Hematopoietic multipotent progenitor cell treated with erythropoietin and hydrocortisone succinate and interleukin-3 and kit ligand, for 15 days (in vitro differentiated cells): ENCODE data around the gene CLEC11A.
"Not testable (repeated sequence)": the region's sequence is repeated elsewhere in the genome, so short reads cannot be mapped to it uniquely, and the experiment has no call there.

Source experiments
- DNase-seq: peaks from one replicate; pipeline ENCODE4 v3.0.0-alpha.2; 2015; ENCODE audit warnings: low spot score

The CLEC11A gene

DNA sequence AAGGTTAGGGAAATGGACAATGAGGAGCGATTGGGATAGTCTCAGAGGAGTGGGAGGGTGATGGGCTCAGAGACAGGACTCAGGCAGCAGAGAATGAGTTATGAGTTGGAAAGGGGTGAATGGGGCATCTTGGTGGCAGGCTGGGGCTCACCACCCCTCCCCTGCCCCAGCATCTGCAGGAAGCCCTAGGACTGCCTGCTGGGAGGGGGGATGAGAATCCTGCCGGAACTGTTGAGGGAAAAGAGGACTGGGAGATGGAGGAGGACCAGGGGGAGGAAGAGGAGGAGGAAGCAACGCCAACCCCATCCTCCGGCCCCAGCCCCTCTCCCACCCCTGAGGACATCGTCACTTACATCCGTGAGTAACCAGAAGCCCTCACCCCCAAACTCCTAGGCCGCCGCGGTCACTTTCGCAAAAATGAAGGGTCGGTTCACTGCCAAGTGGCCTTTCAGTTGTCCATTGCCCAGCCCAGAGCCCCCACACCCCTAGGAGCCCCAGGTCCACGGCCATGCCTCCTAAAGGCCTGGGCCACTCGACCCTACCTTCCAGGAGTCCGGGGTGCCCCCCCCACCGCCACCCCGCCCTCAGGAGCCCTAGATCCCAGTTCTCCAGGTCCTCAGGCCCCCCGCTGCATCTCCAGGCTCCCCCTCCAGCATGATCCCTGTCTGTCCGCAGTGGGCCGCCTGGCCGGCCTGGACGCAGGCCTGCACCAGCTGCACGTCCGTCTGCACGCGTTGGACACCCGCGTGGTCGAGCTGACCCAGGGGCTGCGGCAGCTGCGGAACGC is 764 bp downstream of the CLEC11A start:
- no peak for DNase-seq

DNA sequence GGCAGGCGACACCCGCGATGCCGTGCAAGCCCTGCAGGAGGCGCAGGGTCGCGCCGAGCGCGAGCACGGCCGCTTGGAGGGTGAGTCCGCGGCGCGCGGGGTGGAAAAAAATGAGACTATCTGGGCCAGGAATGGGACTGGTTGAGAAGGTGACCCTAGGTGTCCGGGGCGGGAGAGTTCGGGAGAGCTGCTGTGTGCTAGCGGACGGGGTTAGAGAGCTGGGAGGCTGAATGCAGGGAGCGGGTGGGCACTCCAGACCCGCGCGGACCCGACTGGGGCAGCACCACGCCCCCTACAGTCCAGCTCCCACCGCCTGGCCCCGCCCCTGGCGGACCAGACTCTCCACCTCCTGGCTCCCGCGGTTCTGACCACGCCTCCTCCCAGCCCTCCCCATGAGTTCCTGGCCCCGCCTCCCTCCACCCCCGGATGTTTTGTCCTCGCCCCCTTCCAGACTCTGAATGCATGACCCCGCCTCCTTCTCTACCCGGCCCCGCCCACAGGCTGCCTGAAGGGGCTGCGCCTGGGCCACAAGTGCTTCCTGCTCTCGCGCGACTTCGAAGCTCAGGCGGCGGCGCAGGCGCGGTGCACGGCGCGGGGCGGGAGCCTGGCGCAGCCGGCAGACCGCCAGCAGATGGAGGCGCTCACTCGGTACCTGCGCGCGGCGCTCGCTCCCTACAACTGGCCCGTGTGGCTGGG is 1.5 kb downstream of the CLEC11A start:
- DNase-seq = peak; percentile 97

DNA sequence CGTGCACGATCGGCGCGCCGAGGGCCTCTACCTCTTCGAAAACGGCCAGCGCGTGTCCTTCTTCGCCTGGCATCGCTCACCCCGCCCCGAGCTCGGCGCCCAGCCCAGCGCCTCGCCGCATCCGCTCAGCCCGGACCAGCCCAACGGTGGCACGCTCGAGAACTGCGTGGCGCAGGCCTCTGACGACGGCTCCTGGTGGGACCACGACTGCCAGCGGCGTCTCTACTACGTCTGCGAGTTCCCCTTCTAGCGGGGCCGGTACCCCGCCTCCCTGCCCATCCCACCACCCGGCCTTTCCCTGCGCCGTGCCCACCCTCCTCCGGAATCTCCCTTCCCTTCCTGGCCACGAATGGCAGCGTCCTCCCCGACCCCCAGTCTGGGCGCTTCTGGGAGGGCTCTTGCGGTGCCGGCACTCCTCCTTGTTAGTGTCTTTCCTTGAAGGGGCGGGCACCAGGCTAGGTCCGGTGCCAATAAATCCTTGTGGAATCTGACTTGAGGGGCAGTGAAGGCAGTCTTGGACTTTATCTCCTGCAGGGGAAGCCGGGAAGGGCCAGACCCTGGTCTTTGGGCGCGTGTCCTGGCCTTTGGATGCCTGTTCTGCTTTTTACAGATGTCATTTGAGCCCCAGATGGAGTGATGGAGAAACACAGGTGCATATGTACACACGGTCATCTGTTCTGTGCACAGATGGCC is 2.2 kb downstream of the CLEC11A start:
- no peak for DNase-seq

DNA sequence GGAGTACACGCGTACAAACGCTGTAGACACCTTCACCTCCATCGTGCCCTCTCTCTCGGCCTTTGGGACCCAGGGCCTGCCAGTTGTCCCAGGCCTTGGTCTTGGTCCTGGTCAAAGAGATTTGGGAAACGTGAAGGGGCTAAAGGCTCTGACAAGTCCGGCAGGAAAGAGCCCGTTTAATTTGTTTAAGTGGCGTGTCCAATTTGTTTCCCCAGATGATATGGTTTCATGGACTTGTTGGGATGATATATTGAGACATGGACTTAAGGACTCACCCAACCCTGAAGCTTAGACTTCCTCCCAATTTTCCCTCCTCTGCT is 2.7 kb downstream of the CLEC11A start:
- no peak for DNase-seq

DNA sequence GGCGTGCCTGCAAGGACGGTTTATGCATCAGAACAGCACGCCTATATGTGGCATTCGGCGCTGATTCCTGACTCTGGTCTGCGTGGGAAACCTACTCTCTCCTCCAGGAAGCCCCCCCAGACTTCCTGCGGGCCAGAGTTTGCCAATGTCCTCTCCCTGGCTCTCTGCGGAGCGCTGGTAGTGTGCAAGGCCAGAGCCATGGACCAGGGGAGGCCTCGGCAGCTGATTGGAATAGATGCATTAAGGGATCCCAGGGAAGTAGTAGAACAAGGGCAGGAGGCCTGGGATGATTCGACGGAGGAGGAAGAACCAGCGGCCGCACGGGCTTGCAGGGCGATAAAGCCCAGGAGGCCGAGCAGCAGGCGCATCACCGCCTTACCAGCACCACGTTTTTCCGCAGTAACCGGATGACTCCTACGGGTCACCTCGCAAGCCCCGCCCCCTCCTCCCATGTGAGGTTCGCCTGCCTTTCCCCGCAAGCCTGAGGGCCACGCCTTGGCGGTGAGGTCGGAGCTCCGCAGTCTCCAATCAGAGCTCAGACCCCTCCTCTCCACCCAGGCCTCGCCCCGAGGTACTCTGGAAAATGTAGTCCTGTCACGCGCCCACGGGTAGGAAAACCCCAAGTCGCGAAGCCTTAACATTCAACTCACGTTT is 5.0 kb downstream of the CLEC11A start:
- DNase-seq = peak; percentile 66

DNA sequence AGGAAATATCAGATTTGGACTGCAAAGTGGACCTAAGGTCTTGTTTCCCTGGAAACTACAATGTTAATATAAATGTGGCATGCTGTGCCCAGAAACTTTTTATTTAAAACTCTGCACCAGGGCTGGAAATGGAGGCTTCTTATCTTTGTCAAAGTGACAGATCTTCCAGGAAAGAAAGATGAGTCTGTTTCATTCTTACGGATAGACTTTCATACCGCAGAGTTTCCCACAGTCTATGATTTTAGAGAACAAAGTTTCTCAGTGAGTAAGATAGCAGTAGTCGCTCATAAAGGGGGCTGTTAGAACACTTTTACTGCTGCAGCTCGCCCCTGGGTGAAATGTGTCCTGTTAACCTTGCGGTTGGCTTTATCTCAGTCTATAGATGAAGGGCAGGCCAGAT is 6.7 kb downstream of the CLEC11A start:
- no peak for DNase-seq

DNA sequence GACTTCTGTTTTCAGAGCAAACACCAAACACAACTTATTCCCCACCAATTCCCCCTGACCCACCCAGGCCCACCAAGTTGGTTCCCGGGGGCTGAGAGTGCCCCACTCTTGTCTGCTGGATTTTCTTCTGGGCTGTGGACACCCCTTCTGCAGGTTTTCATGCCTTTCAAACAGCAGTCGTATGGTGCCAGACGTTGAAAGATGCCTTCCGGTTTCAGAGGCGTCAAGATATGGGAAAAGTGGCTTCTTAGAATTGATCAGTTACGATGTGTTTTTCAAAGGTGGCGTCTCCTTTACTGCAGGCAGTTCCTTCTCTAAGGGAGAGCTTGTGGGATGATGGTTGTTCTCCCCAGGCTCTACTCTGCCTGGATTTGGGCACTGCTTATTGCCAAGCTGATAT is 12.7 kb downstream of the CLEC11A start:
- DNase-seq = no peak

DNA sequence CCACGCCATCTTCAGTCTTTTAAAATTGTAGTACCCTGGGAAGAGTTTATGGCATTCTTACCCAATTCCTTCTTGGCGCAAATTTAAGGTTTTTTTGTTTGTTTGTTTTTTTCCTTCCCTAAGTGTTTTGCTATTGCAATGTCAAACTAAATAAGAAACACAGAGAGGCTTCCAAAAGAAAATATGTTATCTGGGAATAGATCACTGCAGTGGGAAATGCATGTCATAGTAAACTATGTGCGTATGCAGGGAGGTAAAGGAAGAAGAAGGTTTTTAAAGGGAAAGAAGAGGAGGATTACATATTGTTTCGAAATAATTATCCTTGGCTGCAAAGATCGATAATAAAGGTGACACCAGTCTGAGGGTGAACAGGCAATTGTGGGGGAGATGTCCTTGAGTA is 13.2 kb downstream of the CLEC11A start:
- DNase-seq = no peak

DNA sequence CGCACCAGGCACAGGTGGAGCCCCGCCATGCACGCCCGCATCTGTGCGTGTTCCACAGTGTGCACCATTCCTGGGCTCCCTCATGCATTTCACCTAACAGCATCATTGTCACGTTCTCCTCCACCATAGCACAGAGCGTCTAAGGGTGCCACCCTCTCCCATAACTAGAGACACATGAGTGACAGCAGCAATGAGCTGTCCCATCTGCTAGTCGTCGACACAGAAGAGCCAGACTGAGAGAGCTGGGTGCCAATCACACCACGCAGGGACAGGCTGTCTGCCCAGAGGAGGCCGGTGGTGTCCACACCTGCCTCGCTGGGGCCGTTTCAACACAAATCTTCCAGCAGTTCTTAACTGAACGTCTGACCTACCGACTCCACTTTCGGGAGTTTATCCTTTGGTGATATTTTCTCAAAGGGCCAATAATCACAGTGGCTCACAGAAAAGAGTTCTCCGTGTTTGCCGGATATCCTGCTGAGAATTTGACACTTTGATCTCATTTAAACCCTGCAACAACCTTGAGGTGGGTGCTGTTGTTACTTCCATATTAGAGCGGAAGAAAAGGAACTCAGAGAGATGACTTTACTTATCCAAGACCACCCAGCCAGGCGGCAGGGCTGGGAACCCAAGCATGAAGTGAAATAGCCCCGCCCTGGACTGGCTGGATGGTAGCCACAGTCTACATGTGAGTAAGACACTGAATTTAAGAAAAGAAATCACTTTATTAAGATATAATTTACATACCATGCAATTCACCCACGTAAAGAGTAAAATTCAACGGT is 16.2 kb downstream of the CLEC11A start:
- DNase-seq = no peak

DNA sequence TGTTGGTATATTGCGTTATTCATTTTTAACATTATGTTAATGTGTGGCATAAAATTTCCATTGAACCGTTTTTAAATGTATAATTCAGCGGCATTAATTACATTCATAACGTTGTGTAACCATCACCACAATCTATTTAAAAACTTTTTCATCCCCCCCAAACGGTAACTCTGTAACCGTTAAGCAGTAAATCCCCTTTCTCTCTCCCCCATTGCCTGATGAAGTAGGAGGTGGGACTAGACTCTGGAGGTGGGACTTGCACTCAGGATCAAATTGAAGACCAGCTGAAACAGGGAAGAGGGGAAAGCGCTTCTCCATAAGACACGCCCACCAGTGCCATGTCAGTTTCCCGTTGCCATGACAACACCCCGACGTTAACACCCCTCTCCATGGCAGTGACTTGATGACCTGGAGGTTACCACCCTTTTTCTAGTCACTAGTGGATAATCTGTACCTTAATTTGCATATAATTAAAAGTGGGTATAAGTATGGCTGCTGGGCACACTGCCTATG is 16.8 kb downstream of the CLEC11A start:
- DNase-seq = no peak

DNA sequence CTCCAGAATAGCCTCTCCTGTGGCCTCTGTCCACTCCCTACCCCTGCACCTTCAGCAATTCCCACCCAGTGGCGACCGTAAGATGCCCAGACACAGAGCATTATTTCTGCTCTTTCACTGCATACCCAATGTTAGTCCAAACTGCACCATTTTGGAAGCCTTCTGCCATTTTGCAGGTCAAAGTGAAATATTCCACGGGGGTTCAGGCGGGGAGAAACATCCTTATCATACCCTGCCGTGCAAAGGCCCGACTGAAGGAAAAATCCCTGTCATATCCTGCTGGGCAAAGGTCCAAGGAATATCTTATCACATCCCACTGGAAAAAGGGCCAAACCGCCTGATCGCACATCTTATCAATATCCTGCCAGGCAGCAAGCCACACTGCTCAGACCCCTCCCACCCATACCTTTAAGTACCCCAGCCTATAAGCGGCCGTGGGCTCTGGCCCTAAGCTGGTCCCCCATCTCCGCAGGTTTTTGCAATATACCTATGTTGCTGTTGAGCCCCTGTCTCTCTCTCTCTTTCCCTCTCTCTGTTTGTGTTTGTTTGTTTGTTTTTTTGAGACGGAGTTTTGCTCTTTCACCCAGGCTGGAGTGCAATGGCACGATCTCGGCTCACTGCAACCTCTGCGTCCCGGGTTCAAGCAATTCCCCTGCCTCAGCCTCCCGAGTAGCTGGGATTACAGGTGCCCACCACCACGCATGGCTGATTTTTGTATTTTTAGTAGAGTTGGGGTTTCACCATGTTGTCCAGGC is 18.2 kb downstream of the CLEC11A start:
- no peak for DNase-seq

DNA sequence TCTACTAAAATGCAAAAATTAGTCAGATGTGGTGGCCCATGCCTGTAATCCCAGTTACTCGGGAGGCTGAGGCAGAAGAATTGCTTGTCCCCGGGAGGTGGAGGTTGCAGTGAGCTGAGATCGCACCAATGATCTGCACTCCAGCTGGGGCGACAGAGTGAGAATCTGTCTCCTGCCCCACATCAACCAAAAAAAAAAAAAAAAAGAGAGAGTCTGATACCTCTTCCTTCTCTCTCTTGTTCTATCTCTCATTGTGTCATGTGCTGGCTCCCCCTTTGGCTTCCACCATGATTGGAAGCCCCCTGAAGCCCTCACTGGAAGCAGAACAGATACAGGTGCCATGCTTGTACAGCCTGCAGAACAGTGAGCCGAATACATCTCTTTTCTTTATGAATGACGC is 20.4 kb downstream of the CLEC11A start:
- no peak for DNase-seq

DNA sequence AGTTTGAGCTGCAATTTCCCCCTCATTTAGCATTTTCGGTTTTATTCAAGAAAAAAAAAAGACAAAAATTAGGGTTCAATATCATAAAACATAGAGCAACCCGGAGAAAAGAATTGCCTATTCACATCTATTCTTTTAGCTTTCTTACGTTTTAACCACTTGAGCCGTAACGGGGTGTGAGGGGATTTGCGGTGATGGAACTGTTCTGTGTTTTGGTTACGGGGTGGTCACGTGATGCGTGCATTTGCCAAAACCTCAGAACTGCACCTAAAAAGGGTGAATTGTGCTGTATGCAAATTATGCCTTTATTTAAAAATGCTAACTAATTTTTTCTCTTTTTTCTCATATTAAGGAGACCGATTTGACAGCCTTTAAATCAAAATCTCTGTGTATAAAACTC is 22.1 kb downstream of the CLEC11A start:
- no peak for DNase-seq

DNA sequence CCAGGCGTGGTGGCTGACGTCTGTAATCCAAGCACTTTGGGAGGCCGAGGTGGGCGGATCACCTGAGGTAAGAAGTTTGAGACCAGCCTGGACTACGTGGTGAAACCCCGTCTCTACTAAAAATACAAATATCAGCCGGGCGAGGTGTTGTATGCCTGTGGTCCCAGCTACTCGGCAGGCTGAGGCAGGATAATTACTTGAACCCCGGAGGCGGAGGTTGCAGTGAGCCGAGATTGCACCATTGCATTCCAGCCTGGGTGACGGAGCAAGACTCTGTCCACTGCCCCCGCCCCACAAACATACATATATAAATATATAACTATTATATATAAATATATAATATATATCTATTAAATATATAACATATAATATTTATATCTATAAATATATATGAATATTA is 24.0 kb downstream of the CLEC11A start:
- not testable (repeated sequence) for DNase-seq

DNA sequence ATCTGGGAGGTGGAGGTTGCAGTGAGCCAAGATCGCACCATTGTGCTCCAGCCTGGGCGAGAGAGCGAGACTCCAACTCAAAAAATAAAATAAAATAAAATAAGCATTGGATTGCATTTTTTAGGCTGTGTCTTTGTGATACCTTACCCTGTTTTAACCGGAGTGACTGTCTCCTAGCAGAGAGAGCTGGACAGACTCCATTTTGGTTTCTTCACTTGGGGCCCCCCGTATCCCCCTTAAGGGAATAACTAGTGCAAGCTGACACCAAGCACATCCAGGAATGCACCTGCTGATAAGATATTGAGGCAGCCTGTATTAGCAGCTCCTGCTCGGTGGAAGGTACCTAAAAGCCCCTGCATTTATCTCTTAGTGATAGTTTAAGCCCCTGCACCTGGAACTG is 26.3 kb downstream of the CLEC11A start:
- no peak for DNase-seq

DNA sequence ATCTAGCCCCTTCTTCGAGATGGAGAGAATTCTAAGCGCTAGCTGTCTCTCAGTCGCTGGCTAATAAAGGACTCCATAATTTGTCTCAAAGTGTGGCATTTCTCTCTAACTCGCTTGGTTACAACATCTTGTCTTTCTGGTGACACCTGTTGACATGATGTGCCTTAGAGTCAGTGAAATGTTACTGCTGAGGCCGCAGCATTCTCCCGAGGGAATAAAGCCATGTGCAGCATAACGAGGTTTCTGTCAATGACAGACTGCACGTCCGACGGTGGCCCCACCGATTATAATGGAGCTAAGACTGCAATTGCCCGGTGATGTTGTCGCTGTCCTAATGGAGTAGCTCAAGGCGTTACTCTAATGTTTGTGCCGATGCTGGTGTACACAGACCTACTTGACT is 26.8 kb downstream of the CLEC11A start:
- DNase-seq = no peak

DNA sequence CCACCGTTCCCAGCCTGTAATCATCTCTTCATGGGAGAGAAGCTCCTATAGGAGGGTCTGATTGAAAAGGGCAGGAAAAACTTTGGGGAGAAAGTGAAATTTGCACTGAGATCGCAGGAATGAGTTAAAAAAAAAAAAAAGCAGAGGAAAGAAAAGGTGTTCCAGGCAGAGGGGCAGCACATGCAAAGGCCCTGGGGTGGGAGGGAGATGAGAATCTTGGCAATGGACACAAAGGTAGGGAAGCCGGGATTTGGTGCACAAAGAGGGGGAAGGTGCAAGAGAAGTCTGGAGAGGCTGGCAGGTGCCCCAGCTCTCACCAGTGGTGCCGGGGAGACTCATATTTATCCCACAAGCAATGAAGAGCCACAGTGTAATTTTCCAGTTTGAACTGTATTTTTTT is 30.7 kb downstream of the CLEC11A start:
- DNase-seq = no peak

DNA sequence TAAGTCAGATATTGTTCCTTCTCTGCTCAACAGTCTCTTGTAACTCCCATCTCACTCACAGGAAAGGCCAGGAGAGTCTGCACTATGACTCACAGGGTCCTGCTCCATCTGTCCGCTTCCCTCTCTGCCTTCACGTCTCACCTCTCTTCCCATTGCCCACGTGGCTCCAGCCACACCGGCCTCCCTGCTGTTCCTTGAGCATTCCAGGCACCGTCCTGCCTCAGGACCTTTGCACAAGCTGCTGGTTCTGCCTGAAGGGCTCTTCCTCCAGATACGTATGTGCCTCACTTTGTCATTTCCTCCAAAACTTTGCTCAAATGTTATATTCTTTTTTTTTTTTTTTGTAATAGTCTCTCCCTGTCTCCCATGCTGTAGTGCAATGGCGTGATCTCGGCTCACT is 33.1 kb downstream of the CLEC11A start:
- not testable (repeated sequence) for DNase-seq

DNA sequence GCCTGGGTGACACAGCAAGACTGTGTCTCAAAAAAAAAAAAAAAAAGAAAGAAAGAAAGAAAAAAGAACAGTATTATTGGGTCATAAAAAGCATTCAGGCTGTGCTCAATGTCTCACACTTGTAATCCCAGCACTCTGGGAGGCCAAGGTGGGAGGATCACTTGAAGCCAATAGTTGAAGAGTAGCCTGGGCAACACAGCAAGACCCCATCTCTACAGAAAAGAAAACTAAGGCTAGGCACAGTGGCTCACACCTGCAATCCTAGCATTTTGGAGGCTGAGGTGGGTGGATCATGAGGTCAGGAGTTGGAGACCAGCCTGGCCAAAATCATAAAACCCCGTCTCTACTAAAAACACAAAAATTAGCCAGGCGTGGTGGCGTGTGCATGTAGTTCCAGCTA is 34.5 kb downstream of the CLEC11A start:
- not testable (repeated sequence) for DNase-seq

DNA sequence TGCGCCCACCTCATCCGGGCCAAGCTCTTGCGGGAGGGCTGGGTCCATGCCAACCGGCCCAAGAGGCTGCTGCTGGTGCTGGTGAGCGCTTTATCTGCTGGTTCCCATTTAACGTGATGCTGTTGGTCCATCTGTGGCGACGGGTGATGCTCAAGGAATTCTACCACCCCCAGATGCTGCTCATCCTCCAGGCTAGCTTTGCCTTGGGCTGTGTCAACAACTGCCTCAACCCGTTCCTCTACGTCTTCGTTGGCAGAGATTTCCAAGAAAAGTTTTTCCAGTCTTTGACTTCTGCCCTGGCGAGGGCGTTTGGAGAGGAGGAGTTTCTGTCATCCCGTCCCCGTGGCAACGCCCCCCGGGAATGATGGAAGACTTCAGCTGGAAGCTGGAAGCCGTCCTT is 35.9 kb downstream of the CLEC11A start:
- not testable (repeated sequence) for DNase-seq

DNA sequence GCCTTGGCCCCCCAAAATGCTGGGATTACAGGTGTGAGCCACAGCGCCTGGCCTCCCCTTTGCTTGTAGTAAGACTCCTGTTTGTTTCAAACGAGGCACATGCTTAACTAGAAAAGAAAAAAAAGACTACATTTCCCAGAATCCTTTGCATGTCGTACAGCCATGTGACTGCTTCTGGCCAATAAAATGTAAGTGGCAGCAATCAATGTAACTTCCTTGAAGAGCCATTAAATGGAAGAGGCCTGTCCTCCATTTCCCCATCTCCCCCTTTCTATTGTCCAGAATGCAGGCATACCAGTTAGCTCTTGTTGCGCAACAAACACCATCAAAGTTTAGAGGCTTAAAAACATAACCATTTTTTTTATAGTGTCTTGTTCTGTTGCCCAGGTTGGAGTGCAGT is 36.7 kb downstream of the CLEC11A start:
- DNase-seq = peak; percentile 32
